HL-60 (cell line): ENCODE data around the gene PDYN.
A peak's percentile ranks its signal among the peaks of the same experiment; 100 is the strongest.

Experiments
- DNase-seq, 2 experiments: peaks; one replicate each; pipeline ENCODE4 v3.0.0-alpha.2; 2010 to 2020; ENCODE audit warnings: low read depth in 1 of 2, low spot score in 1 of 2
- H3K27ac ChIP-seq: fragments of 250-450 bp; sonication (Bioruptor Pico); replicated peaks from 2 replicates; pipeline ENCODE4 v1.5.1; 2020; ENCODE audit warnings: mild to moderate bottlenecking, moderate library complexity
- H3K27me3 ChIP-seq: fragments of 250-450 bp; sonication (Bioruptor Pico); 2 replicates; pipeline ENCODE4 v1.5.1; 2021; ENCODE audit warnings: mild to moderate bottlenecking, moderate library complexity; ENCODE audit not compliant: insufficient read depth, poor library complexity, severe bottlenecking
- H3K4me3 ChIP-seq: replicated peaks from 2 replicates; pipeline ENCODE4 v1.5.1; 2011; ENCODE audit warnings: mild to moderate bottlenecking, control low read depth, low read length; ENCODE audit not compliant: insufficient read depth
- CTCF ChIP-seq: IDR thresholded peaks from one replicate; pipeline ENCODE4 v1.5.1; 2011; ENCODE audit warnings: low read length, control low read depth, inconsistent platforms; ENCODE audit not compliant: insufficient read depth
- GABPA ChIP-seq: IDR thresholded peaks from 2 replicates; pipeline ENCODE4 v1.6.1; 2012; ENCODE audit warnings: low read depth
- POLR2AphosphoS5 ChIP-seq: IDR thresholded peaks from 2 replicates; pipeline ENCODE4 v1.6.1; 2012; ENCODE audit warnings: low read depth
- REST ChIP-seq: IDR thresholded peaks from 2 replicates; pipeline ENCODE4 v1.6.1; 2012; ENCODE audit warnings: low read depth; ENCODE audit not compliant: insufficient replicate concordance
- SPI1 ChIP-seq: IDR thresholded peaks from 2 replicates; pipeline ENCODE4 v1.6.1; 2012; ENCODE audit warnings: low read depth, mild to moderate bottlenecking, borderline replicate concordance

PDYN gene

GRCh38 chr20:1987826-1988225 lies 6.0 kb downstream of the PDYN start:
- peaks cover 11% of the 10 kb centered on the region for H3K27me3 ChIP-seq
- H3K27ac ChIP-seq = no peak overlapping the region
- H3K4me3 ChIP-seq = no peak overlapping the region
- TF ChIP-seq GABPA (no peak), REST (no peak), POLR2AphosphoS5 (no peak), CTCF (no peak), SPI1 (no peak)
- DNase-seq = no peak

GRCh38 chr20:1983301-1983700 lies 10.6 kb downstream of the PDYN start:
- peaks cover 13% of the 10 kb centered on the region for H3K27me3 ChIP-seq
- peak in 1 of 2 experiments; percentile 46 for DNase-seq
- H3K27ac ChIP-seq = no peak overlapping the region
- H3K4me3 ChIP-seq = no peak overlapping the region
- TF ChIP-seq POLR2AphosphoS5 = no peak
- TF ChIP-seq REST = no peak
- TF ChIP-seq CTCF = no peak
- TF ChIP-seq SPI1 = no peak
- no peak for TF ChIP-seq GABPA

- Histone ChIP-seq H3K4me3 (no peak overlapping the region), H3K27me3 (peaks cover 13% of the 10 kb centered on the region), H3K27ac (no peak overlapping the region)
- no peak for TF ChIP-seq REST
- no peak for TF ChIP-seq GABPA
- TF ChIP-seq CTCF = no peak
- TF ChIP-seq POLR2AphosphoS5 = no peak
- no peak for TF ChIP-seq SPI1
- no peak for DNase-seq
These were observed 11.2 kb downstream of the PDYN start for GRCh38 chr20:1982686-1983085.
